PC-3 (cell line): Measurements from ENCODE around the gene C22orf23.

Experiments
- EZH2 ChIP-seq: fragments of 300-600 bp; sonication (generic); IDR thresholded peaks from one replicate; pipeline ENCODE4 v1.6.1; 2017; ENCODE audit warnings: antibody characterized with exemption, mild to moderate bottlenecking, low read length; ENCODE audit not compliant: unreplicated experiment
- TF ChIP-seq, protein P1 (sequence below): fragments of 300-600 bp; sonication (generic); conservative IDR thresholded peaks from 2 replicates; pipeline ENCODE4 v1.5.1; 2017; ENCODE audit warnings: antibody characterized with exemption, low read depth, mild to moderate bottlenecking, low read length

GRCh38 chr22:37971475-37972434 is 18.4 kb upstream of the C22orf23 start:
- TF ChIP-seq, protein P1, sequence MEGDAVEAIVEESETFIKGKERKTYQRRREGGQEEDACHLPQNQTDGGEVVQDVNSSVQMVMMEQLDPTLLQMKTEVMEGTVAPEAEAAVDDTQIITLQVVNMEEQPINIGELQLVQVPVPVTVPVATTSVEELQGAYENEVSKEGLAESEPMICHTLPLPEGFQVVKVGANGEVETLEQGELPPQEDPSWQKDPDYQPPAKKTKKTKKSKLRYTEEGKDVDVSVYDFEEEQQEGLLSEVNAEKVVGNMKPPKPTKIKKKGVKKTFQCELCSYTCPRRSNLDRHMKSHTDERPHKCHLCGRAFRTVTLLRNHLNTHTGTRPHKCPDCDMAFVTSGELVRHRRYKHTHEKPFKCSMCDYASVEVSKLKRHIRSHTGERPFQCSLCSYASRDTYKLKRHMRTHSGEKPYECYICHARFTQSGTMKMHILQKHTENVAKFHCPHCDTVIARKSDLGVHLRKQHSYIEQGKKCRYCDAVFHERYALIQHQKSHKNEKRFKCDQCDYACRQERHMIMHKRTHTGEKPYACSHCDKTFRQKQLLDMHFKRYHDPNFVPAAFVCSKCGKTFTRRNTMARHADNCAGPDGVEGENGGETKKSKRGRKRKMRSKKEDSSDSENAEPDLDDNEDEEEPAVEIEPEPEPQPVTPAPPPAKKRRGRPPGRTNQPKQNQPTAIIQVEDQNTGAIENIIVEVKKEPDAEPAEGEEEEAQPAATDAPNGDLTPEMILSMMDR, result no peak
- no peak for TF ChIP-seq EZH2
